ENCODE measurements around the gene UROC1. TPM values are rescaled to one million over a fixed set of nuclear protein-coding genes. Genes with fewer than 3 reads are reported as not detected.

UROC1 gene
- total RNA-seq, 1 experiment from 2014 or later = not detected

- H3K27ac Mint-ChIP-seq = no peak overlapping the region
- Histone ChIP-seq H3K56ac (ENCODE audit: insufficient read length, low read depth, low read length) (no peak overlapping the region), H2BK120ac (ENCODE audit: low read depth, low read length, poor library complexity, severe bottlenecking) (no peak overlapping the region), H2AFZ (ENCODE audit: low read length) (no peak overlapping the region), H3K79me1 (ENCODE audit: insufficient read depth, low read depth, low read length, poor library complexity, severe bottlenecking) (no peaks in the 10 kb centered on the region), H3K27ac (ENCODE audit: insufficient read length, low read depth, low read length) (no peak overlapping the region), H4K20me1 (ENCODE audit: control insufficient read depth, insufficient read depth, insufficient read length) (no peaks in the 10 kb centered on the region), H3K14ac (ENCODE audit: insufficient read depth, low read length) (no peak overlapping the region), H3K4me2 (ENCODE audit: insufficient read depth, insufficient read length, low read length) (no peak overlapping the region), H4K8ac (replicated peaks; ENCODE audit: insufficient read length, low read depth, low read length) (no peak overlapping the region), H3K23ac (ENCODE audit: insufficient read length, low read depth, low read length) (no peak overlapping the region), H3K9me3 (ENCODE audit: control insufficient read depth, low read depth, low read length) (no peaks in the 10 kb centered on the region), H4K5ac (ENCODE audit: insufficient read length, low read depth, low read length) (no peak overlapping the region), H3K27me3 (ENCODE audit: insufficient read depth, low read length) (no peaks in the 10 kb centered on the region), H2BK5ac (ENCODE audit: insufficient read length, low read length) (no peak overlapping the region), H3K4ac (ENCODE audit: low read depth, low read length) (no peak overlapping the region), H3K79me2 (ENCODE audit: insufficient read depth, low read length) (no peaks in the 10 kb centered on the region), H3K9ac (ENCODE audit: extremely low read depth, insufficient read length, low read length) (no peak overlapping the region), H2BK15ac (ENCODE audit: low read depth, low read length) (no peak overlapping the region), H2BK12ac (ENCODE audit: insufficient read length, low read depth, low read length) (no peak overlapping the region), H4K91ac (ENCODE audit: insufficient read length, low read depth, low read length) (no peak overlapping the region), H3T11ph (ENCODE audit: low read length) (no peak overlapping the region), H2AK5ac (ENCODE audit: insufficient read length, low read length) (no peak overlapping the region), H3K23me2 (ENCODE audit: insufficient read length, low read depth, low read length, poor library complexity, severe bottlenecking) (no peaks in the 10 kb centered on the region), H3K18ac (ENCODE audit: insufficient read length, low read depth, low read length) (no peak overlapping the region), H2BK20ac (ENCODE audit: low read depth, low read length, poor library complexity, severe bottlenecking) (no peak overlapping the region), H3K4me1 (ENCODE audit: insufficient read depth, low read length) (no peaks in the 10 kb centered on the region)
- WGBS (ENCODE audit: extremely low coverage, insufficient read length, low lambda C conversion rate) = no CpG with 5 or more reads among the region's 6 CpGs
- H3K4me1 Mint-ChIP-seq = peaks cover 3 to 9% of the 10 kb centered on the region in 2 experiments; a peak in 3 of 4 replicates
- DNase-seq = no peak
- H3K9me3 Mint-ChIP-seq = no peaks in the 10 kb centered on the region
- no peak; the same call in 2 of the 3 replicates for TF ChIP-seq CTCF (conservative IDR thresholded peaks at IDR 0.05)
- peaks cover 15% of the 10 kb centered on the region for H3K27me3 Mint-ChIP-seq (ENCODE audit: low read depth)
- no peak overlapping the region for H3K4me3 Mint-ChIP-seq
- no peaks in the 10 kb centered on the region; a peak in 1 of 7 replicates for H3K36me3 Mint-ChIP-seq (ENCODE audit: insufficient read depth in 1 of 3, low read depth in 3 of 3)
Measured at GRCh38 chr3:126531051-126531330, 13.4 kb upstream of the UROC1 start.
